ENCODE results near the gene SLC1A7. TPM values are rescaled to one million over a fixed set of nuclear protein-coding genes. Genes with fewer than 3 reads are reported as not detected.

SLC1A7 gene
- total and polyA plus RNA-seq, 7 donors = 0.16 to 1.6 (median 0.85) TPM; not detected in 1

GRCh38 chr1:53165408-53165961 lies 23.0 kb upstream of the SLC1A7 start:
- no peak overlapping the region for H3K27ac ChIP-seq
- H3K4me1 ChIP-seq = no peaks in the 10 kb centered on the region
- 15 to 65% methylated on average over 5 of the region's 5 CpGs for WGBS, 2 donors
- no peak for TF ChIP-seq POLR2AphosphoS5 (IDR thresholded peaks at IDR 0.05)
- no peak for TF ChIP-seq POLR2A (IDR thresholded peaks at IDR 0.05)
- TF ChIP-seq EP300 (IDR thresholded peaks at IDR 0.05) = no peak
- no peak for TF ChIP-seq CTCF (IDR thresholded peaks at IDR 0.05)
- intact Hi-C loops (cut with DNase I) = no loop called here
- H3K36me3 ChIP-seq = no peaks in the 10 kb centered on the region
- H3K27me3 ChIP-seq = no peaks in the 10 kb centered on the region
- H3K9me3 ChIP-seq = no peaks in the 10 kb centered on the region
- no peak overlapping the region for H3K4me3 ChIP-seq
- no peak for DNase-seq

- intact Hi-C loops (cut with DNase I) = no loop called here
- no peak overlapping the region for H3K27ac ChIP-seq
- H3K27me3 ChIP-seq = no peaks in the 10 kb centered on the region
- no peak overlapping the region for H3K4me3 ChIP-seq
- WGBS, 2 donors = 83 to 92% methylated on average over 10 of the region's 10 CpGs
- no peaks in the 10 kb centered on the region for H3K9me3 ChIP-seq
- DNase-seq = no peak
- no peaks in the 10 kb centered on the region for H3K36me3 ChIP-seq
- no peak for TF ChIP-seq POLR2A (IDR thresholded peaks at IDR 0.05)
- TF ChIP-seq EP300 (IDR thresholded peaks at IDR 0.05) = no peak
- no peak for TF ChIP-seq CTCF (IDR thresholded peaks at IDR 0.05)
- TF ChIP-seq POLR2AphosphoS5 (IDR thresholded peaks at IDR 0.05) = no peak
- H3K4me1 ChIP-seq = no peaks in the 10 kb centered on the region
Measured at GRCh38 chr1:53163291-53163768, 20.9 kb upstream of the SLC1A7 start.

GRCh38 chr1:53162621-53163020 lies 20.2 kb upstream of the SLC1A7 start:
- Histone ChIP-seq H3K9me3 (no peaks in the 10 kb centered on the region), H3K4me3 (no peak overlapping the region), H3K27me3 (no peaks in the 10 kb centered on the region), H3K27ac (no peak overlapping the region), H3K36me3 (no peaks in the 10 kb centered on the region), H3K4me1 (no peaks in the 10 kb centered on the region)
- DNase-seq = no peak
- TF ChIP-seq CTCF (IDR thresholded peaks at IDR 0.05) (no peak), POLR2AphosphoS5 (IDR thresholded peaks at IDR 0.05) (no peak), POLR2A (IDR thresholded peaks at IDR 0.05) (no peak), EP300 (IDR thresholded peaks at IDR 0.05) (no peak)
- WGBS, 2 donors = 77 to 81% methylated on average over 5 of the region's 5 CpGs
- intact Hi-C loops (cut with DNase I) = no loop called here

GRCh38 chr1:53160924-53161378 lies 18.5 kb upstream of the SLC1A7 start:
- DNase-seq = no peak
- intact Hi-C loops (cut with DNase I) = no loop called here
- 40 to 69% methylated on average over 2 of the region's 2 CpGs for WGBS, 2 donors
- H3K4me1 ChIP-seq = no peaks in the 10 kb centered on the region
- no peaks in the 10 kb centered on the region for H3K9me3 ChIP-seq
- no peak overlapping the region for H3K4me3 ChIP-seq
- no peak overlapping the region for H3K27ac ChIP-seq
- H3K36me3 ChIP-seq = no peaks in the 10 kb centered on the region
- TF ChIP-seq POLR2AphosphoS5 (IDR thresholded peaks at IDR 0.05) = no peak
- TF ChIP-seq POLR2A (IDR thresholded peaks at IDR 0.05) = no peak
- no peak for TF ChIP-seq CTCF (IDR thresholded peaks at IDR 0.05)
- TF ChIP-seq EP300 (IDR thresholded peaks at IDR 0.05) = no peak
- H3K27me3 ChIP-seq = no peaks in the 10 kb centered on the region

- Histone ChIP-seq H3K27me3 (no peaks in the 10 kb centered on the region), H3K36me3 (no peaks in the 10 kb centered on the region), H3K27ac (no peak overlapping the region), H3K9me3 (no peaks in the 10 kb centered on the region), H3K4me3 (no peak overlapping the region), H3K4me1 (no peaks in the 10 kb centered on the region)
- no peak for TF ChIP-seq EP300 (IDR thresholded peaks at IDR 0.05)
- no peak for TF ChIP-seq POLR2AphosphoS5 (IDR thresholded peaks at IDR 0.05)
- TF ChIP-seq POLR2A (IDR thresholded peaks at IDR 0.05) = no peak
- TF ChIP-seq CTCF (IDR thresholded peaks at IDR 0.05) = no peak
- intact Hi-C loops (cut with DNase I) = no loop called here
- WGBS, 2 donors = 45 to 85% methylated on average over 1 of the region's 1 CpG
- no peak for DNase-seq
Measured at GRCh38 chr1:53158900-53159299, 16.5 kb upstream of the SLC1A7 start.

Data from sigmoid colon (tissue), 7 donors.